Mucosa of descending colon (tissue), 3 donors: ENCODE data around the gene HAUS5. TPM values are rescaled to one million over a fixed set of nuclear protein-coding genes. Genes with fewer than 3 reads are reported as not detected.

ENCODE experiments used
- ATAC-seq: fragments of 200-7000 bp; cut with Tn5 transposase; one replicate; pipeline ENCODE4 v1.9.1; 2020; ENCODE audit warnings: mild to moderate bottlenecking, moderate library complexity
- DNase-seq, 3 donors: peaks; one replicate each; pipeline ENCODE4 v3.0.0-alpha.2; 2020
- H3K36me3 ChIP-seq: fragments of 200-600 bp; one replicate; pipeline ENCODE4 v1.8.0; 2021; ENCODE audit warnings: low read depth, mild to moderate bottlenecking
- H3K4me1 ChIP-seq: fragments of 200-600 bp; one replicate; pipeline ENCODE4 v1.8.0; 2021; ENCODE audit warnings: low read depth, mild to moderate bottlenecking
- H3K4me3 ChIP-seq: fragments of 200-600 bp; one replicate; pipeline ENCODE4 v1.8.0; 2021; ENCODE audit warnings: mild to moderate bottlenecking
- H3K9me3 ChIP-seq: fragments of 200-600 bp; one replicate; pipeline ENCODE4 v1.8.0; 2021; ENCODE audit warnings: mild to moderate bottlenecking
- intact Hi-C, 2 donors: fragments of 100-400 bp; cut with DNase I in 1 of 2; cut with micrococcal nuclease in 1 of 2; formaldehyde crosslinking; loops; one replicate each; pipeline versions ENCODE4 v1.11.0 to v1.11.1; 2022; cut with DNase I, micrococcal nuclease
- total RNA-seq, 3 donors: library from RNA; stranded (reverse); fragmentation: NEBNext Ultra II Directional in 2 of 3; extraction: Animal tissue kit (Norgen Biotek cat#: 25700) in 2 of 3; gene quantifications; one replicate each; pipeline versions ENCODE4 v1.2.1 to v1.2.4, GENCODE V29; 2021 to 2023
- TF ChIP-seq, protein P1 (sequence below): fragments of 200-600 bp; IDR thresholded peaks from one replicate; pipeline ENCODE4 v1.8.0; 2022; ENCODE audit warnings: antibody characterized with exemption, mild to moderate bottlenecking
- donor health status: DM: no; HTN: no; CAD: no; lungs with moderate emphysema.
- donor health status: DM: no; HTN: no; CAD: no.
- donor health status: DM: no; HTN: yes; CAD: no.

HAUS5 gene
- total RNA-seq, 3 donors from 2014 or later = 6.4 to 13.2 (median 9.0) TPM

DNA sequence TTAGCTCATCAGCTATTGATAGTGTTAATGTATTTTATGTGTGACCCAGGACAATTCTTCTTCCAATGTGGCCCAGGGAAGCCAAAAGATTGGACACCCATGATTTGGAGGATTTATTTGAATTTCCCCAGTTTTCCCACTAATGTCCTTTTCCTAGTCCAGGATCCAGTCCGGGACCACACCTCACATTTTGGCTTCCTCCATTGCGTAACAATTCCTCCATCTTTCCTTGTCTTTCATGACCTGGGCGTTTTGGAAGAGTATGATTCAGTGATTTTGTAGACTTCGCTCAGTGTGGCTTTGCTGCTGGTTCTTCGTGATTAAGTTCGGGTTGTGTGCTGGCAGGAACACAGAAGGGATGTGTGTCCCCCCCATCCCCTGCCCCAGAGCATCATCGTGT lies 45.8 kb upstream of the HAUS5 start:
- intact Hi-C loops = no loop called here
- H3K4me3 ChIP-seq = no peak overlapping the region
- TF ChIP-seq, protein P1, sequence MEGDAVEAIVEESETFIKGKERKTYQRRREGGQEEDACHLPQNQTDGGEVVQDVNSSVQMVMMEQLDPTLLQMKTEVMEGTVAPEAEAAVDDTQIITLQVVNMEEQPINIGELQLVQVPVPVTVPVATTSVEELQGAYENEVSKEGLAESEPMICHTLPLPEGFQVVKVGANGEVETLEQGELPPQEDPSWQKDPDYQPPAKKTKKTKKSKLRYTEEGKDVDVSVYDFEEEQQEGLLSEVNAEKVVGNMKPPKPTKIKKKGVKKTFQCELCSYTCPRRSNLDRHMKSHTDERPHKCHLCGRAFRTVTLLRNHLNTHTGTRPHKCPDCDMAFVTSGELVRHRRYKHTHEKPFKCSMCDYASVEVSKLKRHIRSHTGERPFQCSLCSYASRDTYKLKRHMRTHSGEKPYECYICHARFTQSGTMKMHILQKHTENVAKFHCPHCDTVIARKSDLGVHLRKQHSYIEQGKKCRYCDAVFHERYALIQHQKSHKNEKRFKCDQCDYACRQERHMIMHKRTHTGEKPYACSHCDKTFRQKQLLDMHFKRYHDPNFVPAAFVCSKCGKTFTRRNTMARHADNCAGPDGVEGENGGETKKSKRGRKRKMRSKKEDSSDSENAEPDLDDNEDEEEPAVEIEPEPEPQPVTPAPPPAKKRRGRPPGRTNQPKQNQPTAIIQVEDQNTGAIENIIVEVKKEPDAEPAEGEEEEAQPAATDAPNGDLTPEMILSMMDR = no peak
- ATAC-seq = no peak
- H3K4me1 ChIP-seq = no peaks in the 10 kb centered on the region
- H3K9me3 ChIP-seq = no peaks in the 10 kb centered on the region
- no peak for DNase-seq
- no peaks in the 10 kb centered on the region for H3K36me3 ChIP-seq

DNA sequence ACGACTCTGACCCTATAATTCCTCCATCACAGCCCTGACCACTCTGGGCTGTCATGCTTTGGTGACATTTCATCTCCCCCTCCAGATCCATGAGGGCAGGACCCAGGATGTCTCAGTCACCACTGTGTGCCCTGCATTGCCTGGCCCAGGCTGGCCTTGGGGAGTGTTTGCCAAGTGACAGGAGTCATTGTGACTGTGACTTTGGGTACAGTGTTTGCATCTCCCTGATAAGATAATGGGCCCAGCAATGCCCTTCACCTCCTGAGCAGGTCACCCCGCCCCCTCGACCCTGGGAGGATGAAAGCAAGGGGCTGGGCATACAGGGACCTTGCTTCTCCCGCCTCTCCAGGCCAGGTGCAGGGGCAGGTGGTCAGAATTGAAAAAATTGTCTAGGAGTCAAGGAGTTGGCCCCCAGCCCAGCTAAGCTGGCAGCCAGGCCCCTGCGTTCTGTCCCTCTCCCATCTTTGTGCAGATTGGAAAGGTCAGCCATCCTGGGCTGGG lies 43.2 kb upstream of the HAUS5 start:
- H3K4me1 ChIP-seq = no peaks in the 10 kb centered on the region
- H3K4me3 ChIP-seq = no peak overlapping the region
- intact Hi-C loops = no loop called here
- ATAC-seq (no peak), DNase-seq (no peak)
- TF ChIP-seq, protein P1 = no peak
- H3K9me3 ChIP-seq = no peaks in the 10 kb centered on the region
- no peaks in the 10 kb centered on the region for H3K36me3 ChIP-seq

- intact Hi-C loops = no loop called here
- Histone ChIP-seq H3K36me3 (no peaks in the 10 kb centered on the region), H3K4me3 (no peak overlapping the region), H3K4me1 (no peaks in the 10 kb centered on the region), H3K9me3 (peaks cover 10% of the 10 kb centered on the region)
- ATAC-seq (no peak), DNase-seq (no peak)
- TF ChIP-seq, protein P1 = no peak
These were observed 41.0 kb upstream of the HAUS5 start for GRCh38 chr19:35571406-35571965.

DNA sequence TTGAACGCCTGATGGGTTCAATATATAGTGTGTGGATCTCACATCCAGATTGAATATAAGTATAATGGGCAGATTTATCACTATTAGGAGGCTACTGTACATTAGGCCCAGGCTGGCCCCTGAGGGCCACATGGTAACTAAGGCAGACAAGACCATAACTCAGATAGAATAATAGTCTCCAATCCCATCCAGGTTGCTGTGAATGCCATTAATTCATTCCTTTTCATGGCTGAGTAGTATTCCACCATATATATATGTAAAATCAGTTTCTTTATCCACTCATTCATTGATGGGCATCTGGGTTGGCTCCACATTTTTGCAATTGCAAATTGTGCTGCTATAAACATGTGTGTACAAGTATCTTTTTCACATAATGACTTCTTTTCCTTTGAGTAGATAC lies 34.6 kb upstream of the HAUS5 start:
- TF ChIP-seq, protein P1 = no peak
- intact Hi-C loops = no loop called here
- no peak for DNase-seq
- Histone ChIP-seq H3K36me3 (no peaks in the 10 kb centered on the region), H3K4me3 (no peak overlapping the region), H3K4me1 (no peaks in the 10 kb centered on the region), H3K9me3 (peaks cover 25% of the 10 kb centered on the region)
- ATAC-seq = no peak

GRCh38 chr19:35578707-35579106 lies 33.8 kb upstream of the HAUS5 start:
- H3K36me3 ChIP-seq = no peaks in the 10 kb centered on the region
- no peak for ATAC-seq
- no peaks in the 10 kb centered on the region for H3K4me1 ChIP-seq
- H3K4me3 ChIP-seq = no peak overlapping the region
- peaks cover 25% of the 10 kb centered on the region for H3K9me3 ChIP-seq
- intact Hi-C loops = no loop called here
- DNase-seq = no peak
- TF ChIP-seq, protein P1 = no peak

- no peak overlapping the region for H3K4me3 ChIP-seq
- H3K4me1 ChIP-seq = no peaks in the 10 kb centered on the region
- DNase-seq = no peak
- TF ChIP-seq, protein P1 = no peak
- intact Hi-C loops = no loop called here
- no peak for ATAC-seq
- H3K9me3 ChIP-seq = peaks cover 3% of the 10 kb centered on the region
- no peaks in the 10 kb centered on the region for H3K36me3 ChIP-seq
These were observed 29.8 kb upstream of the HAUS5 start for GRCh38 chr19:35582760-35583159.
